DMS79 (cell line): ENCODE data around the gene OR6M1.

ENCODE experiments used
- DNase-seq: peaks from one replicate; lab custom pipeline; 2025; lab: John Stamatoyannopoulos, UW

Gene OR6M1, protein sequence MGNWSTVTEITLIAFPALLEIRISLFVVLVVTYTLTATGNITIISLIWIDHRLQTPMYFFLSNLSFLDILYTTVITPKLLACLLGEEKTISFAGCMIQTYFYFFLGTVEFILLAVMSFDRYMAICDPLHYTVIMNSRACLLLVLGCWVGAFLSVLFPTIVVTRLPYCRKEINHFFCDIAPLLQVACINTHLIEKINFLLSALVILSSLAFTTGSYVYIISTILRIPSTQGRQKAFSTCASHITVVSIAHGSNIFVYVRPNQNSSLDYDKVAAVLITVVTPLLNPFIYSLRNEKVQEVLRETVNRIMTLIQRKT

GRCh38 chr11:123806249-123806648 lies at the start of gene OR6M1:
TSS of gene OR6M1 (minus strand) at chr11:123806349. CDS start at chr11:123806349, 0 bp downstream.
- DNase-seq, result no peak

- no peak for DNase-seq
Observed at GRCh38 chr11:123853038-123853437, 46.9 kb upstream of the OR6M1 start.

GRCh38 chr11:123852321-123852720 lies 46.2 kb upstream of the OR6M1 start:
- no peak for DNase-seq

GRCh38 chr11:123851110-123851509 lies 45.0 kb upstream of the OR6M1 start:
- DNase-seq, result no peak

DNA sequence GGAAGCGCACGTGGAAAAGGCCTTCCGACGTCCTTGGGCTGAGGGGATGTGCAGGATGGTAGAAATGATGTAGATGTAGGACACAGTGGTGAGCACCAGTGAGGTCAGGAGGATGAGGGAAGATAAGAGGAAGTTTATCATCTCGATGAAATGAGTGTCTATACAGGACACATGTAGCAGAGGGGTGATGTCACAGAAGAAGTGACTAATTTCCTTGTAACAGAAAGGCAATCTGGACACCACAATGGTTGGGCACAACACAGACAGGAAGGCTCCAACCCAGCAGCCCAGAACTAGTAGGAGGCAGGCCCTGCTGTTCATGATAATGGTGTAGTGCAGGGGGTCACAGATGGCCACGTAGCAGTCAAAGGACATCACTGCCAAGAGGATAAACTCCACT lies 35.0 kb upstream of the OR6M1 start:
- DNase-seq, result no peak

DNA sequence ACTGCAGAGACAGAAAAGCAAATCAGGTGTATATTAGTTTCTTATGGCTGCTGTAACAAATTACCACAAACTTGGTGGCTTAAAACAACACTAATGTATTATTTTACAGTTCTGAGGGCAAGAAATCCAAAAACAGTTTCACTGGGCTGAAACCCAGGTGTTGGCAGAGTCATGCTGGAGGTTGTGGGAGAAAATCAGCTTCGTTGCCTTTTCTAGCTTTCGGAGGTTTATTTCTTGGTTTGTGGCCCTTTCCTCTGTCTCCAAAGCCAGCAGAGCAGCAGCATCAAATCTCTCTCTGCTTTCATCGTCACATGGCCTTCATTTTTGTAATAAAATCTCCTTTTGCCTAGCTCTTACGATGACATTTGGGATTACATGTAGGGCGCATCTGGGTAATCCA lies 33.0 kb upstream of the OR6M1 start:
- no peak for DNase-seq

DNA sequence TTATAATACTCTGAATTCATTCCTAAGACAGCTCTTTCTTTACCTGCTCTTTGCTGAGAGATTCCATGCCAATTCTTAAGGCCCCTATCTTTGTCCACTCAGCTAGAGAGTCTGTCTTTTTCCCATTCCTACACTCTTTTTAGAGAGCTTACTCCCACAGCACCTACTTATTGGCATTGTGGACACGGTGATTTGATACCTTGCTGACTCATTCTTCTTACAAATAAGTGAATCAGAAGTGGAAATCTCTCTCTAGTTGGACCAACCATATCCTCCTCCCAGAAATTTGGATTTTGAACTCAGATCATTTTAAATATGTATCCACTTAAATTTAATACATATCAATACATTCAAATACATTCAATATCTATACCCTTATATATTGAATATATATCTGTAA lies 32.5 kb upstream of the OR6M1 start:
- no peak for DNase-seq

DNA sequence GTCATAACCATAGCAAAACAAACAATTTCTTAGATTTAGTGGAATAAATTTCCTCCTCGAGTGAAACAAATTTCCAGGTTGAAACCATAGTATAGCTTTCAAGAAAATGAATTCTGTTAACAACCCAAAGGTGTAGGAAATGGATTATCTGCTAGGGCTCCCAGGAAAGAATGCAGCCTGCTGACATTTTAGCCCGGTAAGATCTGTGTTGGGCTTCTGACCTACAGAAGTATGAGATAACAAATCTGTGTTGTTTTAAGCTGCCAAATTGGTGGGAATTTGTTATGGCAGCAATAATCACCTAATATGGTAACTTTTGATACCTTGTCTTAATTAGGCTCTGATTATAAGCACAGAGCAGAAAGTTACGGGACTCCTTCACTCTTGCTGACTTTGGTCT lies 32.0 kb upstream of the OR6M1 start:
- no peak for DNase-seq

GRCh38 chr11:123833095-123833494 lies 26.9 kb upstream of the OR6M1 start:
- no peak for DNase-seq

- no peak for DNase-seq
Observed at GRCh38 chr11:123829745-123830144, 23.6 kb upstream of the OR6M1 start.

- no peak for DNase-seq
Observed at GRCh38 chr11:123822599-123822998, 16.4 kb upstream of the OR6M1 start.

DNA sequence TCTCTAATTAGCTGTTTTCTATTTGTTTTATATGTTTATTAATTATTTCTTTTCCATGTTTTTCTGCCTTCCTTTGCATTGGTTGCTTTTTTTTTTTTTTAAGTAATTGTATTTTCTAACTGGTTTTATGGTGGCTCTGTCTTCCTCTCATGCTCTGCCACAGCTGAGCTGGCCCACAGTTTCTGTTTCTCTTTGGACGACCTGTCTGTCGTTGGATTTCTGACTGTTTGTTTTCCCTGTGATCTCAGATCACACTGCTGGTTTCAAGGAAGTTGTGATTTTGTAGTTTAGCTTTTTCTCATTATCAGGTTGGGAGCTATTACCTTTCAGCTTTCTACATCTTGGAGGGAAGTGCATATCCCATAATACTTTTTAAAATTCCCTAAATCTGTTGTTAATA lies 15.9 kb upstream of the OR6M1 start:
- no peak for DNase-seq

DNA sequence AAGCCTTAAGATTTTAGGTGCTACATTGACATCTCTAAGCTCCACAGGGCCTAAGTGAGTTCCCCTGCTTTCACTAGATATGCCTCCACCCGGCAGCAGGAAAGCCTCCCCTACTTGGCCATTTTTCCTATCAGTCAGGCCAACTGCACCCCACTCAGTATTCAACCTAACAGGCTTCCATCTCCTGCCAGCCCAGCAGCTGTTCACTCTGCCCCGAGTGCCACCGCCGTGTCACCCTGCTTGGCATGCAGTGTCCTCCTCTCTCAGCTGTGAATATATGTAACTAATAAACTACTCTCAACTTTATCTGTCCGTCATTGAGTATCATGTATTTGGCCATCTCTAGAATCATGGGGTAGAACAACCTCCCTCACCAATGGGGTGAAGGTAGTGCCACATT lies 9.0 kb upstream of the OR6M1 start:
- DNase-seq, result no peak

DNA sequence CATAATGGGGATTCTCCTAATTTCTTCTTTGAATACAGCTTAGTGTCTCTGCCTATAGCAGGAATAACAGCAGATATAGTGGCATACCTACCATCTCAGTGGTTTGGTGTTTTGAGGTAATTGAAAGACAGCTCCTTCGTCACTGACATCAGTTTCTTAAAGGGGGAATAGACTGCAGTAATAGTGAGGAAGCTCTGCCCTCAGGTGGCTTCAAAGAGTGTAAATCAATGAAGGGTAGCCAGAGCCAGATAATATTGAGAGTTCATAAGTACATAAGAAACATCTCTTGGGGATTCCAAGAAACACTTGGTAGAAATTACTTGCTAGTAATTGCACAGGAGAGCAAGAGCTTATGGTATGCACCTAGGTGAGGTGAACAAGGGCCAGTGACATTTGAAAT lies 4.4 kb downstream of the OR6M1 start:
- DNase-seq, result no peak

DNA sequence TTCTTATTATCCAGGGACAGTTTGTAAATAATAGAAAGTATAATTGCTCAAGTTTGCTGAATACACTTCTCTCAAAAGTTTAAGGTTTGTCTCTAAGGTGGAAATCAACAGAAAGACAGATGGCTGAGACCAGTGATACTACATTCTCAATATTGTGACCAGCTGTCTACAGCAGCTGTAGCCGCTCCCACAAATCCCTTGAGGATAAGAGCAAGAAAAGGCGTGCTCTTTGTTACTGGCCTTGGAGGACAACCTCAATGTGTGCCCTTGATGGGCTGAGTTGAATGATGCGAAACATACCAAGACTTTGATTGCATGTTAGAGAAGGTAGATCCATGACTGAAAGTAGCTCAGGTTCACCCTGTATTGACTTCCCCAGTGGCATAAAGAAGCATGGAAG lies 6.1 kb downstream of the OR6M1 start:
- DNase-seq, result no peak

DNA sequence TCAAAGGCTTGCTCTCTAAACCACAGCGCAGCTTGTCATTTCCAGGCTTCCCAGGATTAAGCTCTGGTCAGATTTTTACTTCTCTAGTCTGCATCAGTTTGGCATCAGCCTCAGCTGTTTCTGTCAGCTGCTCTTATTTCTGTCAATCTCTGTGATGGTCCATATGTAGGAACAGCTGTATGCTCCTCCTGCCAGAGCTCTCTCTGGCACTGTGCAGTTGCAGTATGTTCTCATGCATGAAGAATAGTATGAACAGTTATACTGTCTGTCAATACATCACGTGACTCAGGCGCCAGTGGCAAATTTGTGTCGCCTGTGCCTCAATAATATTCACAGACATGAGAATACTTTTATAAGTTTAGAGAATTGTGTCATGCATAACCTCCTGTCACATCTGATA lies 6.7 kb downstream of the OR6M1 start:
- DNase-seq, result no peak

- no peak for DNase-seq
Observed at GRCh38 chr11:123798513-123799252, 7.5 kb downstream of the OR6M1 start.

DNA sequence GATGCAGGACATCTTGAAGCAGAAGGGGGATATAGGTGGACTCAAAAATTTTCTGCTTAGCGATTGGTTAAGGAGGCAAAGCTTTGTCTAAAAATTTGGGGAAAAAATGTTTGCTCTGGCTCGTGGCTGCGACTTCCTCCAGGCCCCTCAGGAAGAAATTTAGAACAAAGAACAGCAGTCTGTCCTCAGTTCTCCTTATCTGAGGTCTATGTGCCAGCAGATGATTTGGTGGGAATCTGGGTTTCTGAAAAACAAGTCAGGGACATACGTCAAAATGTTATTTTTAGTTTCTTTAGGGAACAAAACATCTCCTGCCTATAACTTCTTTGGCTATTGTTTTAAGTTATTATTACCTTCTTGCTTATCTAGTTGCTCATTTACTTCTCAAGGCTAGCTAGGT lies 8.1 kb downstream of the OR6M1 start:
- no peak for DNase-seq

- peak; percentile 32 for DNase-seq
Observed at GRCh38 chr11:123797541-123797940, 8.6 kb downstream of the OR6M1 start.

DNA sequence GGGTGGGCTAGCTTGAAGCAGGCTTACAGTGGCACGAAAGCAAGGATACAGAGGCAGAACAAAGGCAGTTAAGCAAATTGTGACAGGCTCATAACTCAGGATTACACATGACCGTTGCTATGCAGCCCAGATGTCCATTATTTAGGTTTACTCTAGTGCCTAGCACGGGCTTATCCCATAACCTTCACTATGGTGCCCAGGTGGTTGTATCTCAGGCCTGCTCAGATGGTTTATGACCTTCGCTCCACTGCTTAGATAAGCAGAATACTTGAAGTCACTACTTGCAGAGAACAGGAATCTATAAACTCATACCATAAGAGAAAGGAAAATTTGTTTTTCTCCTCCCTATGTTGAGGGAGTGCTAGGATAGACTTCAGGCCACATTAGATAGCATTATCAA lies 9.0 kb downstream of the OR6M1 start:
- DNase-seq, result peak; percentile 96

- DNase-seq, result peak; percentile 34
Observed at GRCh38 chr11:123796226-123796625, 9.9 kb downstream of the OR6M1 start.

- DNase-seq, result no peak
Observed at GRCh38 chr11:123783536-123783935, 22.6 kb downstream of the OR6M1 start.

- DNase-seq, result no peak
Observed at GRCh38 chr11:123778511-123778910, 27.6 kb downstream of the OR6M1 start.
